Omental fat pad (tissue), 4 donors: ENCODE results near the gene HPSE2. TPM values are rescaled to one million over a fixed set of nuclear protein-coding genes. Genes with fewer than 3 reads are reported as not detected.

Experiments used
- ATAC-seq: fragments of 150-250 bp; one replicate; pipeline ENCODE4 v1.9.1; 2016; ENCODE audit warnings: mild to moderate bottlenecking, moderate library complexity; ENCODE audit not compliant: low FRiP score
- DNase-seq: peaks from one replicate; pipeline ENCODE4 v3.0.0-alpha.2; 2019; ENCODE audit warnings: low spot score
- total RNA-seq, 4 donors: library from RNA; depleted of rRNA; stranded (reverse); fragments of >200 nt; gene quantifications; one replicate each; pipeline ENCODE4 v1.1.0, GENCODE V29; 2016
- TF ChIP-seq, protein P1 (sequence below), 3 donors: fragments of 450-650 bp; IDR thresholded peaks; one replicate each; pipeline ENCODE4 v1.5.1; 2016 to 2017; ENCODE audit warnings: antibody characterized with exemption in 3 of 3, mild to moderate bottlenecking in 3 of 3, moderate library complexity in 2 of 3

HPSE2 gene
- total RNA-seq, 4 donors from 2014 or later = 0.24 to 1.5 (median 0.46) TPM

DNA sequence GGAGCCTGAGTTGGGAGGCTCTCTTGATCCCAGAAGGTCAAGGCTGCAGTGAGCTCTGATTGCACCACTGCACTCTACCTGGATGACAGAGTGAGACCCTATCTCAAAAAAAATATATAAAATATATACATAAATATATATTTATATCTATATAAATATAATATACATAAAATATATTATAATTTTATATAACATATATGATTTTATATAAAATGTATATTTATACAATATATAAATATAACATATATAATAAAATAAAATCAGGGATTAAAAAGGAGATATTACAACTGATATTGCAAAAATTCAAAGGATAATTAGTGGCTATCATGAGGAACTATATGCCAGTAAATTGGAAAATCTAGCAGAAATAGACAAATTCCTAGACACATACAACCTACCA lies 435.4 kb downstream of the HPSE2 start:
- TF ChIP-seq, protein P1, sequence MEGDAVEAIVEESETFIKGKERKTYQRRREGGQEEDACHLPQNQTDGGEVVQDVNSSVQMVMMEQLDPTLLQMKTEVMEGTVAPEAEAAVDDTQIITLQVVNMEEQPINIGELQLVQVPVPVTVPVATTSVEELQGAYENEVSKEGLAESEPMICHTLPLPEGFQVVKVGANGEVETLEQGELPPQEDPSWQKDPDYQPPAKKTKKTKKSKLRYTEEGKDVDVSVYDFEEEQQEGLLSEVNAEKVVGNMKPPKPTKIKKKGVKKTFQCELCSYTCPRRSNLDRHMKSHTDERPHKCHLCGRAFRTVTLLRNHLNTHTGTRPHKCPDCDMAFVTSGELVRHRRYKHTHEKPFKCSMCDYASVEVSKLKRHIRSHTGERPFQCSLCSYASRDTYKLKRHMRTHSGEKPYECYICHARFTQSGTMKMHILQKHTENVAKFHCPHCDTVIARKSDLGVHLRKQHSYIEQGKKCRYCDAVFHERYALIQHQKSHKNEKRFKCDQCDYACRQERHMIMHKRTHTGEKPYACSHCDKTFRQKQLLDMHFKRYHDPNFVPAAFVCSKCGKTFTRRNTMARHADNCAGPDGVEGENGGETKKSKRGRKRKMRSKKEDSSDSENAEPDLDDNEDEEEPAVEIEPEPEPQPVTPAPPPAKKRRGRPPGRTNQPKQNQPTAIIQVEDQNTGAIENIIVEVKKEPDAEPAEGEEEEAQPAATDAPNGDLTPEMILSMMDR (IDR thresholded peaks at IDR 0.05) = no peak
- no peak for ATAC-seq
- DNase-seq = no peak

- ATAC-seq (no peak), DNase-seq (no peak)
- TF ChIP-seq, protein P1 (IDR thresholded peaks at IDR 0.05) = no peak
Measured at GRCh38 chr10:98795467-98795866, 440.2 kb downstream of the HPSE2 start.

DNA sequence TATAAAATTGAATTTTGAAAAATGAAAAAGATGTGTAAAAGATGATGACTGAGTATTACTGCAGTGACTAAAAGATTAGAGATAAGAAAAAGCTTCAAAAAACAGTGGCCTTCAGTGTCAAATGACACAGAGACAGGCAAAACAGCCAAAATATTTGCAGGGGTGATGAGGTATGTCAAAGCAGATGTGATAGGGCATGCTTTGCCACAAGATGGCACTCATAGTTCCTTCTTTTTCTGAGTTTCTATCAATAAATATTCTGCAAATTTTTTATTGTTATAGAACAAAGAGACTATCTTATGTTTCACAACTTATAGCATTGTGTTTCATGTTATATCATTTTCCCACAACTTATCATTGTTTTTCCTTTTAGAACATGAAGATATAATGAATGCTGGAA lies 444.8 kb downstream of the HPSE2 start:
- TF ChIP-seq, protein P1 (IDR thresholded peaks at IDR 0.05) = no peak
- DNase-seq (no peak), ATAC-seq (no peak)

GRCh38 chr10:98778277-98778759 lies 457.3 kb downstream of the HPSE2 start:
- DNase-seq (no peak), ATAC-seq (no peak)
- TF ChIP-seq, protein P1 (IDR thresholded peaks at IDR 0.05) = no peak

GRCh38 chr10:98758463-98758862 lies 477.2 kb downstream of the HPSE2 start:
- TF ChIP-seq, protein P1 (IDR thresholded peaks at IDR 0.05) = no peak
- DNase-seq (no peak), ATAC-seq (no peak)

DNA sequence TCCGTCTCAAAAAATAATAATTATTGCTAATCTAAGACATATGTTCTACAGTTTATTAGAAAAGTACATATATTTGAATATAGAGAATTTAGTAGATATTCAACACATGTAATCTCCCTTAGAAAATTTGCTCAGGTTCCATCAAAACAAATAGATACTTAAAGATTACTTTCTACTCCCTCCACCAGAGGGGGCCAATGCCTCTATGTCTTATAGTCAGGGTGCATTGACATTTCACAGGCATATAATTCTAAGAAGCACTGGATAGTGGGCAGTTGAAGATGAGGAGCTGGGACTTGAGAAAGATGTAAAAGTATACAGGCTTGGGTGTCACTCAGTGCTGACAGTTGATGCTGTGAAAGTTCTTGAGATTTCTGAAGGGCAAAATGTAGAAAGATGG lies 487.4 kb downstream of the HPSE2 start:
- DNase-seq = no peak
- ATAC-seq = no peak
- TF ChIP-seq, protein P1 (IDR thresholded peaks at IDR 0.05) = no peak

GRCh38 chr10:98745645-98746044 lies 490.0 kb downstream of the HPSE2 start:
- DNase-seq (no peak), ATAC-seq (no peak)
- TF ChIP-seq, protein P1 (IDR thresholded peaks at IDR 0.05) = no peak
